Measurements from ENCODE around the gene MYOCOS. TPM values are rescaled to one million over a fixed set of nuclear protein-coding genes. Genes with fewer than 3 reads are reported as not detected.

The MYOCOS gene
- total RNA-seq, 2 donors from 2014 or later = not detected

DNA sequence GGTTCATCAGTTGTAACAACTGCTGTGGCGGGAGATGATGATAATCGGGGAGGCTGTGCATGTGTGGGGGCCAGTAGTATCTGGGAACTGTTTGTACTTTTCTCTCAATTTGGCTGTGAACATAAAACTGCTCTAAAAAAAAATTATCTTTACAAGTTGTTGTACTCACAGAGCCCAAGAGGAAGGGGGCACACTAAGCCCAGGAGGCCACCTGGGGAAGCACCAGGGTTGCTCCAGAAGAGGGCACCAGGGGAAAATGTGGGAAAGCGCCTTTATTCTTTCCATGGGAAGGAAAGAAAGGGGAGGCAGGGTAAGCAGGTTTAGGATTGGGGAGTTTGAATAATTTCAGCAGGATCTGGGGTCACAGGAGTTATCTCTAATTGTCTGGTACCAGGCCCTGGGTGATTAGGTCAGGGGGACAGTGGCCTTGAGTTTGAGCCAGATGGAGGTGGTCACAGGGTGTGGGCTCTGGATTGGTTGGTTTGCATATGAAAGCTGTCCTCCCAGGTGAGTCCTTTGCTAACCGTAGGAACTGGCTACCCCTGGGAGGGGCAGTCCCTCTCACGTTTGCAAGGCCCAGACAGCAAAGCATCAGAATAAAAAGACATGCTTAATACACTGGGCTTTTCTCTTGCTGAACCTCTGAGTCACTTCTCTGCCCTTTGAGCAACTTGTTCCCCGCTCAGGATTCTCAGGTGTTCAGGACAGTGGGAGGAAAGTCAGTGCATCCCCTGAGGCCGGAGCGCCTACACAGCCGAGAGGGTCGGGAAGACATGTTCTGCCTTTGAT, 19.2 kb downstream of the MYOCOS start:
- Histone ChIP-seq H3K27ac (no peak overlapping the region), H3K9me3 (no peaks in the 10 kb centered on the region), H3K4me3 (no peak overlapping the region), H3K36me3 (no peaks in the 10 kb centered on the region), H3K4me1 (replicated peaks) (peaks cover 11% of the 10 kb centered on the region), H3K27me3 (replicated peaks; ENCODE audit: insufficient read depth) (no peaks in the 10 kb centered on the region)
- DNase-seq (ENCODE audit: low spot score) = no peak
- 52% methylated on average over 10 of the region's 10 CpGs for WGBS
- intact Hi-C loops (cut with DNase I) = loop anchor here (5.0 kb wide), 1 partner anchor 341 kb away; no protein-coding TSS in a partner anchor
- TF ChIP-seq, protein P1, sequence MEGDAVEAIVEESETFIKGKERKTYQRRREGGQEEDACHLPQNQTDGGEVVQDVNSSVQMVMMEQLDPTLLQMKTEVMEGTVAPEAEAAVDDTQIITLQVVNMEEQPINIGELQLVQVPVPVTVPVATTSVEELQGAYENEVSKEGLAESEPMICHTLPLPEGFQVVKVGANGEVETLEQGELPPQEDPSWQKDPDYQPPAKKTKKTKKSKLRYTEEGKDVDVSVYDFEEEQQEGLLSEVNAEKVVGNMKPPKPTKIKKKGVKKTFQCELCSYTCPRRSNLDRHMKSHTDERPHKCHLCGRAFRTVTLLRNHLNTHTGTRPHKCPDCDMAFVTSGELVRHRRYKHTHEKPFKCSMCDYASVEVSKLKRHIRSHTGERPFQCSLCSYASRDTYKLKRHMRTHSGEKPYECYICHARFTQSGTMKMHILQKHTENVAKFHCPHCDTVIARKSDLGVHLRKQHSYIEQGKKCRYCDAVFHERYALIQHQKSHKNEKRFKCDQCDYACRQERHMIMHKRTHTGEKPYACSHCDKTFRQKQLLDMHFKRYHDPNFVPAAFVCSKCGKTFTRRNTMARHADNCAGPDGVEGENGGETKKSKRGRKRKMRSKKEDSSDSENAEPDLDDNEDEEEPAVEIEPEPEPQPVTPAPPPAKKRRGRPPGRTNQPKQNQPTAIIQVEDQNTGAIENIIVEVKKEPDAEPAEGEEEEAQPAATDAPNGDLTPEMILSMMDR (IDR thresholded peaks at IDR 0.05) = no peak
- TF ChIP-seq POLR2A (IDR thresholded peaks at IDR 0.05) = no peak
- TF ChIP-seq POLR2AphosphoS5 (IDR thresholded peaks at IDR 0.05) = no peak

DNA sequence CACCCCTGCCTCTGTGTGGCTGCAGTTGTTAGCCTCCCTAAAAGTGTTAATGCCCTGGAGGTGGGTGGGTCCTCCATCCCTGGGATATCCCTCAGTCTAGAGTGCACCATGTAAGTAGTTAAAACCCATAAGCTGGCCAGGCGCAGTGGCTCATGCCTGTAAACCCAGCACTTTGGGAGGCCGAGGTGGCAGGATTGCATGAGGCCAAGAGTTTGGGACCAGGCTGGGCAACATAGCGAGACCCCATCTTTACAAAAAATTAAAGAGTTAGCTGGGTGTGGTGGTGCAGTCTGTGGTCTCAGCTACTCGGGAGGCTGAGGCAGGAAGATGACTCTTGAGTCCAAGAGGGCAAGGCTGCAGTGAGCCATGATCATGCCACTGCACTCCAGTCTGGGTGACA, 20.2 kb downstream of the MYOCOS start:
- TF ChIP-seq, protein P1 (IDR thresholded peaks at IDR 0.05) = no peak
- TF ChIP-seq POLR2A (IDR thresholded peaks at IDR 0.05) = no peak
- no peak for TF ChIP-seq POLR2AphosphoS5 (IDR thresholded peaks at IDR 0.05)
- Histone ChIP-seq H3K4me1 (replicated peaks) (peaks cover 13% of the 10 kb centered on the region), H3K27me3 (replicated peaks; ENCODE audit: insufficient read depth) (no peaks in the 10 kb centered on the region), H3K27ac (no peak overlapping the region), H3K9me3 (no peaks in the 10 kb centered on the region), H3K36me3 (no peaks in the 10 kb centered on the region), H3K4me3 (no peak overlapping the region)
- intact Hi-C loops (cut with DNase I) = loop anchor here (5.0 kb wide), 1 partner anchor 340 kb away; no protein-coding TSS in a partner anchor
- no peak for DNase-seq (ENCODE audit: low spot score)
- WGBS = 87% methylated on average over 4 of the region's 4 CpGs

DNA sequence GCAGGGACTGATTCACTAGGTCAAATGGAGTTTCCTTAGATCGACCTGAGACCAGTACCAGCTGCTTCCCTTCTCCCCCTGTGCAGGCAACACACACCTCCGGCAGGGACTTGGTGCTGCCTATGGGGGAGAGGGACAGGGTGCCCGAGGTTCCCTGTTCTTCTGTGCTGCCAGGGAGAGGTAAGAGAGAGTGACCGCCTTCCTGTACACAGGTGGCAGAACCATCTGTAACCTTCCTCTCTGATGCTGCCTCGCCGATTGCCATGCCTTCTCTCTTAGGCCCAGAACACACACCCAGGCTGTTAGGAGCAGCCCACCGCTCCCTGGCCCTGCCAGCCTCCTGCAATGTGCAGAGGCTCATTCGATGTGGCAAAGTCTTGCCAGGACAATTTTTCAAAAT, 21.1 kb downstream of the MYOCOS start:
- no peaks in the 10 kb centered on the region for H3K36me3 ChIP-seq
- no peak overlapping the region for H3K4me3 ChIP-seq
- H3K27ac ChIP-seq = no peak overlapping the region
- H3K4me1 ChIP-seq (replicated peaks) = peaks cover 13% of the 10 kb centered on the region
- TF ChIP-seq, protein P1 (IDR thresholded peaks at IDR 0.05) = no peak
- TF ChIP-seq POLR2AphosphoS5 (IDR thresholded peaks at IDR 0.05) = no peak
- TF ChIP-seq POLR2A (IDR thresholded peaks at IDR 0.05) = no peak
- 84% methylated on average over 8 of the region's 8 CpGs for WGBS
- DNase-seq (ENCODE audit: low spot score) = no peak
- intact Hi-C loops (cut with DNase I) = loop anchor here (5.0 kb wide), 1 partner anchor 339 kb away; no protein-coding TSS in a partner anchor
- no peaks in the 10 kb centered on the region for H3K27me3 ChIP-seq (replicated peaks; ENCODE audit: insufficient read depth)
- no peaks in the 10 kb centered on the region for H3K9me3 ChIP-seq

DNA sequence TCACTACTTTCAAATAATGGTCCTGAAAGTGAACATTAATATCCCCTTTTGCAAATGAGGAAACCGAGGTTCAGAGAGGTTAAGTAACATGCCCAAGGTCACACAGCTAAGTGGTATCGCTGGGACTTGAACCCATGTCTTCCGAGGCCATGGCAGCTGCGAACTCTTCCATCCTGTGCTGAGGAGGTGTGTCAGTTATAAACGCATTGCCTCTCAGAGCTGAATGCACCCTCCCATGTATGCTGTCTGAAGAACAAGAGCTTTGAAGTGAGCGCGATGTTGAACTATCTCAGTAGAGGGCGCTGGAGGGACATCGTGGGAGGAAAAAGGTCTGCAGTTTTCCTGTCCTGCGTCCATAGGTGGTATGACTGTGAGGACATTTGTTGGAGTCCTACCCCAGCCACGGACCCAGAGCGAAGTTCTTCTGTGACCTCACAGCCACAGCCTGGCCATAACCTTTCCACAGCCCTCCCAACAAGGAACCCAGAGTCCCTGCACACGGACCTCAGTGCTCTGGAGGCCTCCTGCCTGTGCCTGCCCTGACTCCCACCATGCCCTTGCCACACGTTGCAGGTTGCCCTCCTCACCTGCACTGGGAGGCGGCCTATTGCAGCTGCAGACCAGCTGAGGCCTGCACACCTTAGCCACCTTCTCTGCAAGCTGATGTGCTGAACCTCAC, 22.9 kb downstream of the MYOCOS start:
- intact Hi-C loops (cut with DNase I) = loop anchor here (1.0 to 5.0 kb wide), 3 partner anchors 71 to 337 kb away; partner anchors contain the start of gene METTL13
- Histone ChIP-seq H3K27me3 (replicated peaks; ENCODE audit: insufficient read depth) (no peaks in the 10 kb centered on the region), H3K4me1 (replicated peaks) (peaks cover 13% of the 10 kb centered on the region), H3K9me3 (no peaks in the 10 kb centered on the region), H3K27ac (peak overlapping the region; percentile 78 to 80), H3K4me3 (no peak overlapping the region), H3K36me3 (no peaks in the 10 kb centered on the region)
- peak; percentile 84 for DNase-seq (ENCODE audit: low spot score)
- TF ChIP-seq POLR2AphosphoS5 (IDR thresholded peaks at IDR 0.05) (peak; percentile 57), POLR2A (IDR thresholded peaks at IDR 0.05) (no peak)
- TF ChIP-seq, protein P1 (IDR thresholded peaks at IDR 0.05) = peak; percentile 53 to 85 (median 76)
- WGBS = 21% methylated on average over 15 of the region's 15 CpGs
